DMS53 (cell line): ENCODE data around the gene MAPKBP1.

ENCODE experiments used
- DNase-seq: peaks from one replicate; lab custom pipeline; 2025; lab: John Stamatoyannopoulos, UW

The MAPKBP1 gene

DNA sequence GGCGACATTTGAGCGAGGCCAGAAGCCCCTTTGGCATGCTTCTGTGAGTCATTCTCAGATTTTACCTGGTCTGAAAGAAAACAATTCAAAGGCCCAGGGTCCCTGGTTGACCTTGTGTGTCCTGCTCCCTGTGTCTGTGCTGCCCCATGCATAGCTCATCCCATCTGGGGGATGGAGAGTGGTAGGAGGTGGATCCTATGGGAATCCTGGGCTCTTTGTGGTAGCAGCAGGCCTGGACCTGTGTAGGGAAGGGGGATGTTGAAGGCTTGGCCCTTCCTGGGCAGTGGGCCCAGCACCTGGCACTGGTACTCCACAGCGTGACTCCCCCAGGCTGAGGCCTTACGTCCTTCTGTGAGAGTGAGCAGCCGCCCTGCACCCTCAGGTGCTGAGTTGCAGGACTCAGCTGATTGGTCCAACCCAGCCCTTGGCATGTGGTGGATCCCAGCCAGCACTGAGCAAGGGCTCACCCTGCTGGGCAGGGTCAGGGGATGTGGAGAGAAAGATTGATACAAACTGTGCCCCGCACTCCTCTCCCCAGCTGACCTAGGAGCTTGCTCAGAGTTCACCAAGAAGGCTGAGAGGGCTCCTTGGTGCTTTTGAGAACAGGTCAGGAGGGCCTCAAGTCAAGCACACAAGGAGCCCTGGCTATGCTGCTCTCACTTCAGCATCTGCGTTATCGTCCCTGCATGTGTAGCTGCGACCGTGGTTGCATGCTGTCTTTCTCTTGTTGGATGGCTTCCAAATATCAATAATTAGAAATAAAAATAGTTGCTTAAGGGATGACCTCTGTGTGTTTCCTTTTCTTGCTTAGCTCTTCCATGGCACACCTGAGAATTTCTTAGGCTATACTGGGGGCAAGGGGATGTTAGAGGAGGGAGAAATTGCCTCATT is 32.3 kb downstream of the MAPKBP1 start:
- DNase-seq, result no peak

DNA sequence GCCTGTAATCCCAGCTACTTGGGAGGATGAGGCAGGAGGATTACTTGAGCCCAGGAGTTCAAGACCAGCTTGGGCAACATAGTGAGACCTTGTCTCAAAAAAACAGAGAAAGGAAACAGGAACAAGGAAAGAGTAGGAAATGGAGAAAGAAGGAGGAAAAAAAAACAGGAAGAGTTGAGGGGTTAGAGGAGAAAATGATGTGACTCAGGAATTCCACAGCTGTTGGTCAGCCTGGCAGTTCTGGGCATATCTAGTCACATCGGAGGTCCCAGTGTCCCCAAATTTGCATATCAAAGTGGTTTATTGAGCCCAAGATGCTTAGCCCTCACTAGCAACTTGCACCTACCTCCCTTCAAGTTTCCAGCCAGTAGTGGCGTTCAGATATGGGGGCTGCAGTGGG is 34.8 kb downstream of the MAPKBP1 start:
- no peak for DNase-seq

DNA sequence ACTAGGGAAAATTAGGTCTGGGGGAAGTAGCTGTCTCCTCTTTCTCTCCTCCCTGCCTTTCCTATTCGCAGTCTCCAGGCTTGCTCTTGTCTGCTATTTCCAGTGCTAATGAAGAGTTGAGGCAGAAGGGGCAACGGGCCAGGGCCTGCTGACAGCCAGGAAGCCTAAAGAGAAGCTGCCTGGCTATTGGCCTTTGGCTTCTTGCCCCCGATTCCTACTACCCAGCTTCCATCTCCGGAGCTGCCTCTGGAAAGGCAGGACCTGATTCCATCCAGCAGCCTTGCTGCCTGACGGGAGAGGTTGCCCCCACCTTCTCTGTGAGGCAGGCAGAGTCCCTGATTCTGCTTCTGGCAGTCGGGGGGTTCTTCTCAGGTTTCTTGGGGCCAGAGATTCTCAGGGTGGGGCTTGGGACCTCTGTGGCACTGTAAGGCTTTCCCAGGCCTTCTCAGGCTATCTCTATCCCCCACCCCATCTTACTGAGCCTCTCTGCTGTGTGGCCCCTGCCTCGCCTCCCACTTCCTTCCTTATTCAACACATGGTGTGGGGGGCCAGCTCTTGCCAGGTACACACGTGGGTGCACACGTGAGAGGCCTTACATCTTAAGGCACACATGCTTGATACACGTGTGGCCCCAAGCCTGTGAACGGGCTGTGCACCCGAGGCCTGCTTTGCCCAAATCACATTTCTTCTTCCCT is 35.4 kb downstream of the MAPKBP1 start:
- no peak for DNase-seq

DNA sequence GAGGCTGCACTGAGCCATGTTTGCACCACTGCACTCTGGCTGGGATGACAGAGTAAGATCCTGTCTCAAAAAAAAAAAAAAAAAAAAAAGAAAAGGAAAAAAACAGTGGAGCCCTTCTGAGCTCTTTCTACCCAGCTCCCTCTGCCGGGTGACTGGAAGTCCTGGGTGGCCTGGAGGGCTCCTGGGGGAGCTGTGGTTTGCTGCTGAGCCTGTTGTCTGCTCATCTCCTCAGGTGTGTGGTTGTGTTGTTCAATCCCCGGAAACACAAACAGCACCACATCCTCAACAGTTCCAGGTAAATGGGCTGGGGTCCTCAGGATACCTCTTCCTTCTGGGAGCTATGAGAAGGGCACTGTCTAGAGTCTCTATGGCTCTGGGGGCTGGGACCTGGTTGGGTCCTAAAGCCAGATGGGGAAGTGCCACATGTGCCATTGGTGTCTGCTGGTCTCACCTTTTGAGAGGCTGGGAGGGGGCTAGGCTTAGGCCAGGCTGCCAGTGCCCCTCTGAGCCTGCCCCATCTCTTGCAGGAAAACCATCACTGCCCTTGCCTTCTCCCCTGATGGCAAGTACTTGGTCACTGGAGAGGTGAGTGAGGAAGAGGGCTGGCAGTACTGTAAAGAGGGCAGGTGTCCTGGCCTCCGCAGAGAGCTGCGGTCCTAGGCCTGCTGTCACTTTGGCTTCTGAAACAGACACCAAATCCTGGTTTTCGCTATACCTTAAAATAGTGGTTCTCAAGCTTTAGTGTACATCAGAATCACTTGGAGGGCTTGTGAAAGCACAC is 36.6 kb downstream of the MAPKBP1 start:
- no peak for DNase-seq

DNA sequence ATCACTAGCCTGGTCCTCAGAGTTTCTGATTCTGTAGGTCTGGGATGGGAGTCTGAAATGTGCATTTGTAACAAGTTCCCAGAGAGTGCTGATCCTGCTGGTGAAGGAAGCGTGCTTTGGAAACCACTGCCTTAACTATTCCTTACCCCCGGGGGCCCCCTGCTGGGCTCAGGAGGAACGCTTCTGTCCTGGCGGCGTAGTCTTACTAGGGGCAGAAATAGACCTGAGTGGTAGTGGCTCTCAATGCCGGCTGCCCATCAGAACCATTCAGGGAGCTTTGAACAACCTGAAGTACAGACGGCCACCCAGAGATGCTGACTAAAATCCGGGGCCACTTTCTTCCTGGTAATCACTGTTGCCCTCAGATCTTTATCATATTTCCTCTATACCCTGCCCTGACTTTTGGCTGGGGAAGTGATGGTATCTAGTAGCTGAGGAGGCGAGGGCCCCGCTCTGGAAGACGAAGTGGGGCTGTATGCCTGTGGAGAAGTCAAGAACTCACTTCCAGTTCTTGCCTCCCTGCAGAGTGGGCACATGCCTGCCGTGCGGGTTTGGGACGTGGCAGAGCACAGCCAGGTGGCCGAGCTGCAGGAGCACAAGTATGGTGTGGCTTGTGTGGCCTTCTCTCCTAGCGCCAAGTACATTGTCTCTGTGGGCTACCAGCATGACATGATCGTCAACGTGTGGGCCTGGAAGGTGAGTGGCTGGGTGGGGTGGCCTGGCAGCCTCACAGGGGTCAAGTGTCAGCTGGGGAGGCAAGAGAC is 37.3 kb downstream of the MAPKBP1 start:
- peak; percentile 83 for DNase-seq

DNA sequence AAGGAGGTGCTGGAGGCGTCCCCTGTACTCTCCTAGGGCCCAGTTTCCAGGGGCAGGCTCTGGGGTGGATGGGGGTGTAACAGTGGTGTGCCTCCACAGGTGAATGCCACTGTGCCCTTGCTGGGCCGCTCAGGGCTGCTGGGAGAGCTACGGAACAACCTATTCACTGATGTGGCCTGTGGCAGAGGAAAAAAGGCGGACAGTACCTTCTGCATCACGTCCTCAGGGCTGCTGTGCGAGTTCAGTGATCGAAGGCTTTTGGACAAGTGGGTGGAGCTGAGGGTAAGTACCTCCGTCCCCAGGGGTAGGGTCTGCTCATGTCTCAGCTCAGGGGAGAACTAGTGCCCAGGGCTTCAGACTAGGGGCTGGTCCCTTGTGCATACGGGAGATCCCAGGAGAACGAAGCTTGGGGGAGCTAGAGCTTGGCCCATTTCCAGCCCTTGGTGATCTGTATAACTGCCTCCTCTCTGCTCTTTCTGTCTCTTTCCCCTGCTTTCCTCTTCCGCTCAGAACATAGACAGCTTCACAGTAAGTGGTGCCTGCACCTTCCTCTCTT is 38.6 kb downstream of the MAPKBP1 start:
- DNase-seq, result no peak

DNA sequence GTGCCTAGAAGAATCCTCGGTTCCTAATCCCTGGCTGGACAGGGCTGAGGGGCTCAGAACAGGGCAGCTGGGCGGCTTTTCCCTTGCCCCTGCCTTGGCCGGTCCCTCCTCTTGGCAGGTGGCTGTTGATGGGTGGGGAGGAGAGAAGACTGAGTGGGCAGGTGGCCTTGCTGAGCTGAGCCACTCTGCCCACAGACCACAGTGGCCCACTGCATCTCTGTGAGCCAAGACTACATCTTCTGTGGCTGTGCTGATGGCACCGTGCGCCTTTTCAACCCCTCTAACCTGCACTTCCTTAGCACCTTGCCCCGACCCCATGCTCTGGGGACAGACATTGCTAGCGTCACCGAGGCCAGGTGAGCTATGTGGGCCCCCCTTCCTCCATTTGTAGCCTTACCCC is 39.1 kb downstream of the MAPKBP1 start:
- DNase-seq, result no peak

DNA sequence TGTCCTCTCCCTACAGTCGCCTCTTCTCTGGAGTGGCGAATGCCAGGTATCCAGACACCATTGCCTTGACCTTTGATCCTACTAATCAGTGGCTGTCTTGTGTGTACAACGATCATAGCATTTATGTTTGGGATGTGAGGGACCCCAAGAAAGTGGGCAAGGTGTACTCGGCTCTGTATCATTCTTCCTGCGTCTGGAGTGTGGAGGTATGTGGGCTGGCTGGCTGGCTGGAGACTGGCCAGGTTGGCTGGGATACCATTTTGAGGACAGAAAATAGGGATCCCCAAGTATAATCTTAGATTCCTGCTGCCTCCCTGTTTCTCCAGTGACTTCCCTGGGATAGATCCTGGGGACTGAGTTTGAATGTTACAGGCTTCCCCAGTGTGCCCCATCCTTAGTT is 40.2 kb downstream of the MAPKBP1 start:
- DNase-seq, result no peak

DNA sequence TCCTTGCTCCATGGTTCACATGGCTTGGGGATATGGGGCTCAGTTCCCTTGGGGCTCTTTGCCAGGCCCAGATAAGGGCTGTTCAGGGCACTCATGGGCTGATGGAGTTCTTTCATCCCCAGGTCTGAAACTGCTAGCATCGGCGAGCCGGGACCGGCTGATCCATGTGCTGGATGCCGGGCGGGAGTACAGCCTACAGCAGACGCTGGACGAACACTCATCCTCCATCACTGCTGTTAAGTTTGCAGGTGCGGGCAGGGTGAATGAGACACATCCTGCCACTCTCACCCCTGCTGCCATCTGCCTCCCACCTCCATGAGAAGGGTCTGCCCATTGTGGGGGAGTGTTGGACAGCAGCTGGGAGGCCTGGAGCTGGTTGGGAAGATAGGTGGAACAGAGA is 42.5 kb downstream of the MAPKBP1 start:
- no peak for DNase-seq

DNA sequence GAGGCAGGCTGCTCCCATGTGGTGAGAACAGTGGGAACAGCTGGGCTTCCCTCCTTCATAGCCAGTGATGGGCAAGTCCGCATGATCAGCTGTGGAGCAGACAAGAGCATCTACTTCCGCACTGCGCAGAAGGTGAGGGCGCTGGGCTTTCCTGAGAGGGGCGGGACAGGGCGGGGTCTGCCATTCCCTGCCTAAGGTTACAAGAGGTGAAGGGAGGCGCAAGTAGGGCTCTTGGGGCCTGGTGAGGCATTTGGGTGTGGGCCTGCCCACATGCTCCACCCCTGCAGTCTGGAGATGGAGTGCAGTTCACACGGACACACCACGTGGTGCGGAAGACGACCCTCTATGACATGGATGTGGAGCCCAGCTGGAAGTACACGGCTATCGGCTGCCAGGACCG is 43.0 kb downstream of the MAPKBP1 start:
- DNase-seq, result no peak

DNA sequence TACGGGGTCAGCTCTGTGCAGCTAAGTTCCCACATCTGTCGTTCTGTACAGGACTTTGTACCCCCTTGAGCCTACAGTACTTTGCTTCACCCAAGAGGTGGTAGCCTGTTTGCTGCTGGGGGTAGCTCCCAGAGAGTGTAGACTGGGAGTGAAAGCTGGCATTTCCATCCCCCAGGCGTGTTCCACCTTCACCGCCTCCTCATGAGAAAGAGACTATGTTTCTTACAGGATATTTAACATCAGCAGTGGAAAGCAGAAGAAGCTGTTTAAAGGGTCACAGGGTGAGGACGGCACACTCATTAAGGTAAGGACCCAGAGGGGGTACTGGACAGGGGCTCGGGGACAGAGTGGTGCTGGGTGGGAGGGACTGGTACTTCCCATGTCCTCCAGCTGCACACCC is 43.5 kb downstream of the MAPKBP1 start:
- DNase-seq, result no peak

DNA sequence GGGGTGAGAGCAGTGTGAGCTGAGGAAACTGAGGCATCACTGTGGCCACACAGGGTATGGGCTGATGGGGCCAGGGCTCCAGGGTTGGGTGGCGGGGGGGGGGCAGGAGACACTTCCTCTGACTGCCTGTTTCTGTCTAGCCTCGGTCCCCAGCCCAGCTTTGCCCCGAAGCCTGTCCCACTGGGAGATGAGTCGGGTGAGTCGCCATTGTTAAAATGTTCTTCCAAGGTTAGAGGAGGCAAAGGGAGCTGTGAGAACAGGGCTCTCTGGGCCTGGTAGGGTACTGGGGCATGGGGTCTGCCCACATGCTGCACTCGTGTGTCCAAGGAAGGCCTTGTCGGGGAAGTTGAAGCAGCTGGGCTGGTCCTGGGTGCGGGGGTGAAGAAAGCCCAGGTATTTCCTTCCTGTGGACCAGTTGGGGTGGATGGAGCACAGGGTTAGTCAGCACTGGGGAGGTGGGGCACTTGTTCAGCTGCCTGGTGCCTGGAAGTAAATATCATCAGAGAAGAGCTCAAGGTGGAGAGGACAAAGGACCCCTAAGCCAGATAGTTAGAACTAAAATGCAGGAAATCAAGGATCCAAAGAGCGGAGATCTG is 45.3 kb downstream of the MAPKBP1 start:
- no peak for DNase-seq

DNA sequence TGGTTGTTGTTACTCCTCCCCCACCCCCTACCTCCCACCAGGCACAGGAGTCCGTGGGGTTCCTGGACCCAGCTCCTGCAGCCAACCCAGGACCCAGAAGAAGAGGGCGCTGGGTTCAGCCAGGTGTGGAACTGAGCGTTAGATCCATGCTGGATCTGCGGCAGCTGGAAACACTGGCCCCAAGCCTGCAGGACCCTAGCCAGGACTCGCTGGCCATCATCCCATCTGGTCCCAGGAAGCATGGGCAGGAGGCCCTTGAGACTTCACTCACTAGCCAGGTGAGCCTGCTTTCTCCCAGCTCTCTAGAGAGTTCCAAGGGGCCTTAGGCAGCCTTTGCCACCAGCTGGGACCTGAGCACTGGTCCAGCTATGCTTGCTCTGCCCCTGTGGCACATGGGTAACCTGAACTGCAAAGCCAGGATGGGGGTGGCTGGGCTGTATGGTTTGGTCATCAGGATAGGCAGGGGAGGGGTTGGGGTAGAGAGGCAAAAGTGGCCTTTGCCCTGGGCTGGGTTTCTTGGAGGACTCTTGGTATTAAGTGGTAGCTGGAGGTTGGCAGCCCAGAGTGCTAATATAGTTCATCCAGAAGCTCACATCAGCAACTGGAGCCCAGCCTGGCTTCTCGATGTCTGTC is 46.6 kb downstream of the MAPKBP1 start:
- DNase-seq, result no peak

DNA sequence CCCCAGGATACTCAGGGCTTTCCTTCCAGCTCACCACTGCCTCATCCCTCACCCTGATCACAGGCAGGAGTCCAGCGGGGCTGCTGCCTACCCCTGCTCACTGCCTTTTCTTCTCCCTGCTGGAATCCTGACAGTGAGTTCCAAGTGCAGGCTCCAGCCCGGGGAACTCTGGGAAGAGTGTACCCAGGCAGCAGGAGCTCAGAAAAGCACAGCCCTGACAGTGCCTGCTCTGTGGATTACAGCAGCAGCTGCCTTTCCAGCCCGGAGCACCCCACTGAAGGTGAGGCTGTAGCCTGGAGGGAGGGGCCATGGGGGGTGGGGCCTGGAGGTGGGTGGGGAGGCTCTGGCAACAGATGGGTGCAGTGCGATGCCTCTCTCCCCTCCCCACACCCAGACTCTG is 47.5 kb downstream of the MAPKBP1 start:
- DNase-seq, result no peak

DNA sequence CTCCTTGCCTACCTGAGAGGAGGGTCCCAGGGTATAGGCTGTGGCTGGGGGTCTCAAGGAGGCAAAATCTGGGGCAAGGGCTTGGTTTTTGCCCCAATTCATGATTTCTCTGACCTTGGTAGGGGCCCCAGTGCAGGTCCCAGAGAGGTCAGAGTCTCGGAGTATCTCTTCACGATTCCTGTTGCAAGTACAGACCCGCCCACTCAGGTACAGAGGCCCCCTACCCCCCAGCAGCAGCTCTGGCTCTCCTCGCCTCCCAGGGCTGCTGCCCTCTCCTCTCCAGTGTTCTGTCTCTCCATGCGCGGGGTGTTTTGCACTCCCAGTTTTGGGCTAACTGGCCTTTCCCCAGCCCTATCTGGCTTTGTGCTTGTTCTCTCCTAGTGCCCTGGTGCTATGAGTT is 48.2 kb downstream of the MAPKBP1 start:
- DNase-seq, result no peak

DNA sequence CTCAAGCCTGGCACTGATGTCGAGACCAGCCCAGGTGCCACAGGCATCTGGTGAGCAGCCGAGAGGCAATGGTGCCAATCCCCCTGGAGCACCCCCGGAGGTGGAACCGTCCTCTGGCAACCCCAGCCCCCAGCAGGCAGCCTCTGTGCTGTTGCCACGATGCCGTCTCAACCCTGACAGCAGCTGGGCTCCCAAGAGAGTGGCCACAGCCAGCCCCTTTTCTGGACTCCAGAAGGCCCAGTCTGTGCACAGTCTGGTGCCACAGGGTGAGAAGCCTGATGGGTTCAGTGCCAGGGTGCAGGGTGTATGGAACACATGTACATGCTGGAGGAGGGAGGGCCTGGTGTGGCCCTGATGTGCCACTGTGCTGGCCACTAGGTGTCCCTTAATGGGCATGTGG is 48.7 kb downstream of the MAPKBP1 start:
- DNase-seq, result no peak

DNA sequence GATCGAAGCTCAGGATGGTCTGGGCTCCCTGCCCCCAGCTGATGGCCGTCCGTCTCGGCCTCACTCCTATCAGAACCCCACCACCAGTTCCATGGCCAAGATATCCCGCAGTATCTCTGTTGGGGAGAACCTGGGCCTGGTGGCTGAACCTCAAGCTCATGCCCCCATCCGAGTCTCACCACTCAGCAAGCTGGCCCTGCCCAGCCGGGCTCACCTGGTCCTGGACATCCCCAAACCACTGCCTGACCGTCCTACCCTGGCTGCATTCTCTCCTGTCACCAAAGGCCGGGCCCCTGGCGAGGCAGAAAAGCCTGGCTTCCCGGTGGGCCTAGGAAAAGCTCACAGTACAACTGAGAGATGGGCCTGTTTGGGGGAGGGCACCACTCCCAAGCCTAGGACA is 49.2 kb downstream of the MAPKBP1 start:
- DNase-seq, result no peak

DNA sequence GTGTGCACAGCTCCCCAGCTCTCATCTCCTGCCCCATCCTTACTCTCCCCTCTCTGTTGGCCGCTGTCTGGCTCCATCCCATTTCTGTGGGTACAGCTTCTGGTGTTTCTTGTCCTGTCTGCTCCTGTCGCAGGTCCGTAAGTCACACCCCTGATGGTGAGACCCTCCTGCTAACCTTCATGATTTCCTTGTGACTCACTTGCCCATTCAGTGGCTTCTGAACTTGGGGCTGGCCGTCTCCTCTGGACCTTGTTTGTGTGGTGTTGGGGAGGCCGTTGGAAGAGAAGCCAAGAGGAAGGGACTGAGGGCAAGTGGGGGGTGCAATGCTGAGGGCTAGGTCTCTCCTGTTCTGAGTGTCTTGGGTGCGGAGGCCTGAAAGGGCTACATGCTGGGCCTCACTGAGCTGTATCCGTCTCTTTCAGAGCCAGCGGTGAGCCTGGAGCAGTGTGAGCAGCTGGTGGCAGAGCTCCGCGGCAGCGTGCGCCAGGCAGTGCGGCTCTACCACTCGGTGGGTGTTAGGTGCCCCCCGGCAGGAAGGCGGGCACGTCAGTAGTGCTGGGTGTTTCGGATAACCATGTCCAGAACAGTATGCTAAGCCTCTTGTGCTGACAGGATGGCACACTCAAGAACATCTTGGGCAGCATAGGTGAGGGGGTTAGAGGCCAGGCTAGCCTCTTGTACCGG is 49.9 kb downstream of the MAPKBP1 start:
- no peak for DNase-seq

DNA sequence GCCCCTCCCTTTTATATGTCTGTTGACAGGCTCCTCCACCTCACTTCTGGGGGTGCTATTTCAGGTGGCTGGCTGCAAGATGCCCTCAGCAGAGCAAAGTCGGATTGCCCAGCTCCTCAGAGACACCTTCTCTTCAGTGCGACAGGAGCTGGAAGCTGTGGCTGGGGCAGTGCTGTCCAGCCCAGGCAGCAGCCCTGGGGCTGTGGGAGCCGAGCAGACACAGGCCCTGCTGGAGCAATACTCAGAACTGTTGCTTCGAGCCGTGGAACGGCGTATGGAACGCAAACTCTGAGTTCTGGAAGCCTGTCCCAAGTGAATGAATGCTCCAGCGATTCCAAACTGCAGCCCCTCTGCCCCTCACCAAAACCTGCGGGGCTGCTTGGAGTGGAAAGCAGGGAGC is 50.9 kb downstream of the MAPKBP1 start:
- DNase-seq, result no peak
